ENCODE results near the gene PROCR. TPM values are rescaled to one million over a fixed set of nuclear protein-coding genes. Genes with fewer than 3 reads are reported as not detected.
A peak's percentile ranks its signal among the peaks of the same experiment; 100 is the strongest.
"Not testable (repeated sequence)": the region's sequence is repeated elsewhere in the genome, so short reads cannot be mapped to it uniquely, and the experiment has no call there.

The PROCR gene
- total and polyA plus RNA-seq, 9 donors: 31.1 to 51.9 (median 45.1) TPM

DNA sequence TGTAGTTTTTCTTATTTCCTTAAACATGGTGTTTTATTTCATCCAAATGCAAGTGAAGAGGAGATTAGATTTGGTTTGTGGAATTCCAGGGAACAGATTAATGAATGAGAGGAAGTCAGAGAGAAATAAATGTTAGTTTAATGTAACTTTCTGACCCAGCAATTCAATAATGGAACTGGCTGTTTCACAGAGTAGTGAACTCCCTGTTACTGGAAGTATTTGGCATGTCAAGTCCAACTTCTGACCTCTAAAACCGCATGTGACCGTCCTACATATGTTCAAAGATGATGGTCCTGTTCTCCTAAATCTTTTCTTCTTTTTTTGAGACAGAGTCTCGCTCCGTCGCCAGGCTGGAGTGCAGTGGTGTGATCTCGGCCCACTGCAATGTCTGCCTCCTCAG, 18.7 kb downstream of the PROCR start:
- Histone ChIP-seq H3K9me3 (replicated peaks; ENCODE audit: control insufficient read depth, low read depth, low read length) (no peaks in the 10 kb centered on the region), H3K4me1 (ENCODE audit: control insufficient read depth, insufficient read depth, low read length) (no peaks in the 10 kb centered on the region), H3K27ac (ENCODE audit: low read length) (no peak overlapping the region), H3K36me3 (ENCODE audit: control insufficient read depth, insufficient read depth, low read length) (no peaks in the 10 kb centered on the region), H3K4me3 (ENCODE audit: low read length) (no peak overlapping the region), H3K27me3 (ENCODE audit: control insufficient read depth, insufficient read depth, low read length) (no peaks in the 10 kb centered on the region)
- WGBS (ENCODE audit: insufficient coverage): 87% methylated on average over 3 of the region's 6 CpGs
- no peak for DNase-seq

DNA sequence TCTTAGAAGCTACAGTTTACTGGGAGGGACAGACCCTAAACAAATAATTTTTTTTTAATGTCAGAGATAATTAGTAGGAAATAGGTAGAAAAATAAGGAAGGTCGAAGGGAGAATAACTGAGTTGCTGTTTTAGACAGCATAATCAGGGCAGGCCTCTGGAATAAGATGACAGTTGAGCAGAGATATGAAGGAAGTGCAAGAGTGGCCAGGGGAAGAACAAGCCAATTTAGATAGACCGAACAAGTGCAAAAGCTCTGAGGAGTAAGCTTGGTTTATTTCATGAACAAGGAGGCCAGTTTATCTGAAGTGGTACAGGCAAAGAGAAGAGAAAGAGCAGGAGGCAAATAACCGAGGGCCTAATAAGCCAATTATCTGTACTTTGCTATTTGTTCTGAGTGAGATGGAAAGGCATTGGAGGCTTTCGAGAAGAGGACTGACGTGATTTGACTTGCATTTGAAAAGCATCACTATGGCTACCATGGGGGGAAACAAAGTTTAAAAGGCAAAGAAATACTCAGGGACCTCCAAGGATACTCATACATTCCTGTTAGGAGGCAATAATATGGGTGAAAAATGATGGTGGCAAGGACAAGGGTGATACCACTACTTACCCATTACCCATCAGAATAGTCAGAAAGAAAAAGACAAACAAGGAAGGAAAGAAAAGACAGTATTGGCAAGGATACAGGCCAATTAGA, 19.7 kb downstream of the PROCR start:
- WGBS (ENCODE audit: insufficient coverage): 76% methylated on average over 3 of the region's 5 CpGs
- no peaks in the 10 kb centered on the region for H3K27me3 ChIP-seq (ENCODE audit: control insufficient read depth, insufficient read depth, low read length)
- no peaks in the 10 kb centered on the region for H3K36me3 ChIP-seq (ENCODE audit: control insufficient read depth, insufficient read depth, low read length)
- H3K27ac ChIP-seq (ENCODE audit: low read length): no peak overlapping the region
- no peak for DNase-seq
- no peaks in the 10 kb centered on the region for H3K4me1 ChIP-seq (ENCODE audit: control insufficient read depth, insufficient read depth, low read length)
- H3K9me3 ChIP-seq (replicated peaks; ENCODE audit: control insufficient read depth, low read depth, low read length): peaks cover 2% of the 10 kb centered on the region
- no peak overlapping the region for H3K4me3 ChIP-seq (ENCODE audit: low read length)

DNA sequence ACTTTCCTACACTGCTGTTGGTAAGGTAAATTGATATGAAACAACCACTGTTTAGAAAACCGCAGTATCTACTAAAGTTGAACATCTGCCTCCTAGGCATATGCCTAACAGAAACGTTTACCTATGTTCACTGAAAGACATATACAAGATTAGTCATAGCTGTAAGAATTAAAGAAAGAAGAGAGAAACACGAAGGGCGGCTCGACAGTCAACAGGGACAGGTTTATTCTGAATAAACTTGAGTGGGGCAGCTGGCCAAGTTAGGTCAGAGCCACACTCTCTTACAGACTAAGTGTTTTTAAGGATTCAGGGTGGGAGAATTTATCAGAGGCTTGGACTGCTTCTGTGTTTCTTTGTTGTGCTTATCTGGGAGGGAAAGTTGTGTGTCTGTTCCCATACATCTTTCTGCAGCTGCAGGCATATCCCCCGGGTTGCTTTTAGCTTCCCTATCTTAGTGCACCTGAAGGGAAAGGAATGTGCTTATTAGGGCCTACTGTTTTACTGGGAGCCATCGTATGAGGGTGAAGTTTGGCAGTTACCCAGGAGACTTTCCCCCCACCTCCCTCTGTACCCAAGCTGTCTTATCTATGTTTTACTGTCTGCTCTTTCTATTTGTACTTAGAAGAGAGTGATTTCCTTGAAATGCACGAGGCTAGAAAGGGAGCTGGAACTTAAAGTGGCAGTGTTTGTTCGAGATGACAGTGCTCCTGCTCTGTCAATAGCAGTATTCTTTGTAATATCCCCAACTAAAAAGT, 20.4 kb downstream of the PROCR start:
- Histone ChIP-seq H3K4me1 (ENCODE audit: control insufficient read depth, insufficient read depth, low read length) (no peaks in the 10 kb centered on the region), H3K36me3 (ENCODE audit: control insufficient read depth, insufficient read depth, low read length) (no peaks in the 10 kb centered on the region), H3K27ac (ENCODE audit: low read length) (no peak overlapping the region), H3K9me3 (replicated peaks; ENCODE audit: control insufficient read depth, low read depth, low read length) (peaks cover 8% of the 10 kb centered on the region), H3K4me3 (ENCODE audit: low read length) (no peak overlapping the region), H3K27me3 (ENCODE audit: control insufficient read depth, insufficient read depth, low read length) (no peaks in the 10 kb centered on the region)
- DNase-seq: no peak
- no CpG with 5 or more reads among the region's 9 CpGs for WGBS (ENCODE audit: insufficient coverage)

- not testable (repeated sequence) for H3K9me3 ChIP-seq (replicated peaks; ENCODE audit: control insufficient read depth, low read depth, low read length); DNase-seq; H3K27me3 ChIP-seq (ENCODE audit: control insufficient read depth, insufficient read depth, low read length); H3K4me3 ChIP-seq (ENCODE audit: low read length); H3K4me1 ChIP-seq (ENCODE audit: control insufficient read depth, insufficient read depth, low read length); H3K36me3 ChIP-seq (ENCODE audit: control insufficient read depth, insufficient read depth, low read length); H3K27ac ChIP-seq (ENCODE audit: low read length)
- 94% methylated on average over 3 of the region's 9 CpGs for WGBS (ENCODE audit: insufficient coverage)
These were observed 21.3 kb downstream of the PROCR start for GRCh38 chr20:35193031-35193791.

DNA sequence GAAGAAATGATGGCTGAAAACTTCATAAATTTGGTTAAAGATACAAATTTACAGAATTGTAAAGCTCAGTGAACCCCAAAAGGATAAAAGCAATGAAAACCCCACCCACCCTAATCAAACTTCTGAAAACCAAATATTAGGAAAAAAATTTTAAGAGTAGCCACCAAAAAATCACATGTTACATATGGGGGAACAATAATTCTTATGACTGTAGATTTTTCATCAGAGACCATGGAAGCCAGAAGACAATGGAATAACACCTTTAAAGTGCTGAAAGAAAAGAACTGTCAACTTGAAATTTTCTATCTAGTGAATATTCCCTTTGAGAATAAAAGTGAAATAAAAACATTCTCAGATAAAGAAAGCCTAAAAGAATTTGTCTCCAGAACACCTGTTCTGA, 24.4 kb downstream of the PROCR start:
- DNase-seq: no peak
- Histone ChIP-seq H3K36me3 (ENCODE audit: control insufficient read depth, insufficient read depth, low read length) (no peaks in the 10 kb centered on the region), H3K9me3 (replicated peaks; ENCODE audit: control insufficient read depth, low read depth, low read length) (peaks cover 17% of the 10 kb centered on the region), H3K4me3 (ENCODE audit: low read length) (no peak overlapping the region), H3K27me3 (ENCODE audit: control insufficient read depth, insufficient read depth, low read length) (no peaks in the 10 kb centered on the region), H3K4me1 (ENCODE audit: control insufficient read depth, insufficient read depth, low read length) (no peaks in the 10 kb centered on the region), H3K27ac (ENCODE audit: low read length) (no peak overlapping the region)

- no peak for DNase-seq
- H3K4me3 ChIP-seq (ENCODE audit: low read length): no peak overlapping the region
- no peaks in the 10 kb centered on the region for H3K4me1 ChIP-seq (ENCODE audit: control insufficient read depth, insufficient read depth, low read length)
- H3K9me3 ChIP-seq (replicated peaks; ENCODE audit: control insufficient read depth, low read depth, low read length): peaks cover 20% of the 10 kb centered on the region
- H3K27ac ChIP-seq (ENCODE audit: low read length): no peak overlapping the region
- no peaks in the 10 kb centered on the region for H3K27me3 ChIP-seq (ENCODE audit: control insufficient read depth, insufficient read depth, low read length)
- H3K36me3 ChIP-seq (ENCODE audit: control insufficient read depth, insufficient read depth, low read length): no peaks in the 10 kb centered on the region
These were observed 27.9 kb downstream of the PROCR start for GRCh38 chr20:35199740-35200139.

- peaks cover 20% of the 10 kb centered on the region for H3K9me3 ChIP-seq (replicated peaks; ENCODE audit: control insufficient read depth, low read depth, low read length)
- no peaks in the 10 kb centered on the region for H3K27me3 ChIP-seq (ENCODE audit: control insufficient read depth, insufficient read depth, low read length)
- H3K4me1 ChIP-seq (ENCODE audit: control insufficient read depth, insufficient read depth, low read length): no peaks in the 10 kb centered on the region
- no peaks in the 10 kb centered on the region for H3K36me3 ChIP-seq (ENCODE audit: control insufficient read depth, insufficient read depth, low read length)
- H3K4me3 ChIP-seq (ENCODE audit: low read length): no peak overlapping the region
- no CpG with 5 or more reads among the region's 1 CpG for WGBS (ENCODE audit: insufficient coverage)
- H3K27ac ChIP-seq (ENCODE audit: low read length): no peak overlapping the region
- DNase-seq: no peak
These were observed 28.4 kb downstream of the PROCR start for GRCh38 chr20:35200267-35200666.

- DNase-seq; H3K27me3 ChIP-seq (ENCODE audit: control insufficient read depth, insufficient read depth, low read length); H3K36me3 ChIP-seq (ENCODE audit: control insufficient read depth, insufficient read depth, low read length); H3K4me1 ChIP-seq (ENCODE audit: control insufficient read depth, insufficient read depth, low read length); H3K4me3 ChIP-seq (ENCODE audit: low read length); H3K27ac ChIP-seq (ENCODE audit: low read length): not testable (repeated sequence)
- H3K9me3 ChIP-seq (replicated peaks; ENCODE audit: control insufficient read depth, low read depth, low read length): peaks cover 17% of the 10 kb centered on the region
- WGBS (ENCODE audit: insufficient coverage): 93% methylated on average over 3 of the region's 5 CpGs
These were observed 29.6 kb downstream of the PROCR start for GRCh38 chr20:35201467-35201866.

GRCh38 chr20:35206802-35207201, 34.9 kb downstream of the PROCR start:
- no CpG with 5 or more reads among the region's 1 CpG for WGBS (ENCODE audit: insufficient coverage)
- DNase-seq: no peak
- Histone ChIP-seq H3K4me1 (ENCODE audit: control insufficient read depth, insufficient read depth, low read length) (no peaks in the 10 kb centered on the region), H3K27ac (ENCODE audit: low read length) (no peak overlapping the region), H3K4me3 (ENCODE audit: low read length) (no peak overlapping the region), H3K9me3 (replicated peaks; ENCODE audit: control insufficient read depth, low read depth, low read length) (peaks cover 3% of the 10 kb centered on the region), H3K36me3 (ENCODE audit: control insufficient read depth, insufficient read depth, low read length) (no peaks in the 10 kb centered on the region), H3K27me3 (ENCODE audit: control insufficient read depth, insufficient read depth, low read length) (no peaks in the 10 kb centered on the region)

GRCh38 chr20:35207950-35208611, 36.2 kb downstream of the PROCR start:
- Histone ChIP-seq H3K36me3 (ENCODE audit: control insufficient read depth, insufficient read depth, low read length) (no peaks in the 10 kb centered on the region), H3K9me3 (replicated peaks; ENCODE audit: control insufficient read depth, low read depth, low read length) (peaks cover 3% of the 10 kb centered on the region), H3K27ac (ENCODE audit: low read length) (peak overlapping the region; percentile 15), H3K4me1 (ENCODE audit: control insufficient read depth, insufficient read depth, low read length) (no peaks in the 10 kb centered on the region), H3K4me3 (ENCODE audit: low read length) (no peak overlapping the region), H3K27me3 (ENCODE audit: control insufficient read depth, insufficient read depth, low read length) (no peaks in the 10 kb centered on the region)
- DNase-seq: peak; percentile 83
- WGBS (ENCODE audit: insufficient coverage): 29% methylated on average over 8 of the region's 8 CpGs
